Neutrophil (primary cell): Measurements from ENCODE around the gene SELP.

ENCODE experiments used
- H3K27ac ChIP-seq: fragments of 200-600 bp; sonication (generic); 2 replicates; pipeline ENCODE4 v1.5.1; 2016; ENCODE audit warnings: mild to moderate bottlenecking, moderate library complexity
- H3K27me3 ChIP-seq: fragments of 200-600 bp; sonication (generic); 2 replicates; pipeline ENCODE4 v1.6.0; 2016; ENCODE audit warnings: mild to moderate bottlenecking
- H3K36me3 ChIP-seq: fragments of 200-600 bp; sonication (generic); 2 replicates; pipeline ENCODE4 v1.5.1; 2017
- H3K4me1 ChIP-seq, 2 experiments: fragments of 200-600 bp in 1 of 2; sonication (generic) in 1 of 2; 1 replicate in 1 of 2; 2 replicates in 1 of 2; pipeline versions ENCODE4 v1.5.1 to v1.6.1; 2013 to 2016; ENCODE audit warnings: low read depth in 1 of 2, low read length in 1 of 2, mild to moderate bottlenecking in 1 of 2, moderate library complexity in 1 of 2; ENCODE audit not compliant: control insufficient read depth in 1 of 2, insufficient read depth in 1 of 2
- H3K4me3 ChIP-seq, 2 experiments: fragments of 200-600 bp in 1 of 2; sonication (generic) in 1 of 2; 1 replicate in 1 of 2; 2 replicates in 1 of 2; pipeline ENCODE4 v1.5.1; 2013 to 2016; ENCODE audit warnings: low read depth in 1 of 2, low read length in 1 of 2, mild to moderate bottlenecking in 1 of 2, moderate library complexity in 1 of 2
- H3K9me3 ChIP-seq: fragments of 200-600 bp; sonication (generic); 2 replicates; pipeline ENCODE4 v1.5.1; 2016
- CTCF ChIP-seq: fragments of 200-600 bp; sonication (generic); IDR thresholded peaks from 2 replicates; pipeline ENCODE4 v1.5.1; 2016; ENCODE audit warnings: antibody characterized with exemption

SELP gene

GRCh38 chr1:169538998-169539871 is 90.7 kb downstream of the SELP start:
- Histone ChIP-seq H3K4me1 (no peaks in the 10 kb centered on the region), H3K27me3 (no peaks in the 10 kb centered on the region), H3K9me3 (no peaks in the 10 kb centered on the region), H3K27ac (no peak overlapping the region), H3K36me3 (peaks cover 88% of the 10 kb centered on the region), H3K4me3 (no peak overlapping the region)
- no peak for TF ChIP-seq CTCF
